Activated CD8-positive, alpha-beta memory T cell treated with anti-CD3 and anti-CD28 coated beads for 1 hour (primary cell): Measurements from ENCODE around the gene CREG2.
"Not testable (repeated sequence)": the region's sequence is repeated elsewhere in the genome, so short reads cannot be mapped to it uniquely, and the experiment has no call there.

Source experiments
- DNase-seq, 2 donors: peaks; one replicate each; pipeline ENCODE4 v3.0.0-alpha.2; 2020; ENCODE audit warnings: low read depth in 1 of 2; ENCODE audit errors: extremely low read depth in 1 of 2

Gene CREG2

DNA sequence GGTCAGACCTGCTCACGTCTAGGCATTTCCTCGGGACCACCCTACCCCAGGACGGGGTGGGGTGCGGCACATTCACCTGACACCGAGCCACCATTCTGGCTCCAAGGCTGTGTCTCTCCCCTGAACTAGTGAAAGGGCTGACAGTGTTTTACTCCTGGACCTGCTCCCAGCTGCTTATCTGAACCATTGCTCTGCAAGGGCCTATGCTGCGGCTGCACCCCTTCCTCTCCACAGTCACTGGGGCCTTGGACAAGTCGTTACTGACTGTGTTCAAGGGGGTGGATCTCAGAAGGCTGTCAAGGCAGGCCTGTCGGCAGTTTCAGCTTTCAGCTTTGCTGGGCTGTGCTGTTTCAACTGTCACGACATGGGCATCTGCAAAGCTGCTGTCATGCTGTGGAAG is 11.7 kb downstream of the CREG2 start:
- no peak for DNase-seq

GRCh38 chr2:101374821-101375561 is 12.3 kb downstream of the CREG2 start:
- DNase-seq = no peak

DNA sequence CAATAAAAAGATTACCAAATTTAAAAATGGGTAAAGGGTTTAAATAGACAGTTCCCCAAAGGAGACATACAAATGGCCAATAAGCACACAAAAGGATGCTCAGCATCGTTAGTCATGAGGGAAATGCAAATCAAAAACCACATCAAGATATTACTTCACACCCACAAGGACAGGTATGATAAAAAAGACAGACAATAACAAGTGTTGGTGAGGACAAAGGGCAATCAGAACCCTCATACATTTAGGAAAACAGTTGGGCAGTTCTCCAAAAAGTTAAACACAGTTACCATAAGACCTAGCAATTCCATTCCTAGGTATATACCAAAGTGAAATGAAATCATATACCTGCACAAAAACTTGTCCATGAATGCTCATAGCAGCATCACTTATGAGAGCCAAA is 14.5 kb downstream of the CREG2 start:
- no peak for DNase-seq

- no peak for DNase-seq
Measured at GRCh38 chr2:101371636-101372035, 15.7 kb downstream of the CREG2 start.

GRCh38 chr2:101369100-101369499 is 18.2 kb downstream of the CREG2 start:
- DNase-seq = no peak

- no peak for DNase-seq
Measured at GRCh38 chr2:101368376-101368775, 18.9 kb downstream of the CREG2 start.

DNA sequence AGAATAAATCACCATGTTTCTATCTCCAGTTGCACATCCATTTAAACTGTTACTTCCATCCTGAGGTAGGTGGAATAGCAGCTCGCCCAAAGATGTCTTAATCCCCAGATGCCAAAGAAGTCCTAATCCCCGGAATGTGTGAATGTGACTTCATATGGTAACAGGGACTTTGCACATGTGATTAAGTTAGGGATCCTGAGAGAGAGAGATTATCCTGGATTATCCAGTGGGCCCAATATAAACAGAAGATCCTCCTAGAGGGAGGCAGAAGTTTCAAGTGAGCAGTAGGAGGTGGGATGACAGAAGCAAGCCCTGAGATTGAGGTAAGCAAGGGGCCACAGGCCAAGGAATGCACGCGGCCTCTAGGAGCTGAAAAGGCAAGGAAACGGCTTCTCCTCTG is 19.8 kb downstream of the CREG2 start:
- DNase-seq = no peak

- DNase-seq = no peak
Measured at GRCh38 chr2:101364878-101365277, 22.4 kb downstream of the CREG2 start.

DNA sequence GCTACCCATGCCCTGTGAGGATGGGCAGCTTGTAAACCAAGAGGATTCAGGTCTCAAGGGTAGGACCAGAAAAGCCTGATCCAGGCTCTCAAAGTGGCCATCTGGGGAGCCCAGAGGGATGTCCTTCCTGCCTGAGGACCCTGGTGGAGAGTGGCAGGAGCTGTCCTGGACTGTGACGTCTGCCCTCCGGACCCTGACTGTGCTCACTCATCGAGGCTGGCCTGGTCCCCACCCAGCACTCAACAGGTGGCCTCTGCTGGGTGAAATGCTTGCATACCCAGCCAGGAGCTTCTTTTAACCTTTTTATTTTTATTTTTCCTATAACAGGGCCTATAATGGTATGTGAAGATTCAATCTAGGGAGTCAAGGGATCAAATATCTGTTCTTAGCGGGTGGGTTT is 24.5 kb downstream of the CREG2 start:
- DNase-seq = no peak

DNA sequence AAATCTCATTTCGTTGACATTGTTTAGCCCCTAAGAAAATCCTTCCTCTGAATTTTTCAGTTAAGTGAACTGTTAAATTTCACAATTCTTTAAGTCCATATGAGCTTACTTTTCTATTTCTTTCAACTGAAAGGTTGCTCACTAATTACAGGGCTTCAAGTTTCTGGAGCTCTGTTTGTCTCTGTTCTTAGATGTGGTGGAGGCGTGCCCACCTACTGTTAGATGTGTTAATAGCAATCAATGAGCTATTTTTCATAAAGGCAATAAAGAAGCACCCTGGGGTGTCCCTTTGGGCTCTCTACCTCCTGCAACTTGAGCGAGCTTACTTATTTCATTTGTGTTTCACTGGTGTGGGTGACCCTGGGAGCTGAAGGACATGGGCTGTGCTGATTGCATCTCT is 25.0 kb downstream of the CREG2 start:
- no peak for DNase-seq

GRCh38 chr2:101361522-101361921 is 25.8 kb downstream of the CREG2 start:
- DNase-seq = no peak

DNA sequence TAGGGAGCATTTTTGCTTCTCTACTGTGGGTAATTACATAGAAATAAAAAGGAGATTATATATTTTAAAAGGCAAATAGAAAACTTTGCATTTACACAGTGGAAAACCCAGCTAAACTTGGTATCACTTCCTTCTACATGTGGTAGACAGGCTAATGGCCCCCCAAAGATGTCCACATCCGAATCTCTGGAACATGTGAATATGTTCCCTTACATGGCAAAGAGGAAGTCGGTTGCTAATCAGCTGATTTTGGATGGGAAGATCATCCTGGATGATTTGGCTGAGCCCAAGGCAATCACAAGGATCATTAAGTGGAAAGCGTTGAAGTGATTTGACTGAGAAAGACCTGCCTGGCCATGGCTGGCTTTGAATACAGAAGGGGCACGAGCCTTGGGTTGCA is 26.2 kb downstream of the CREG2 start:
- DNase-seq = no peak

DNA sequence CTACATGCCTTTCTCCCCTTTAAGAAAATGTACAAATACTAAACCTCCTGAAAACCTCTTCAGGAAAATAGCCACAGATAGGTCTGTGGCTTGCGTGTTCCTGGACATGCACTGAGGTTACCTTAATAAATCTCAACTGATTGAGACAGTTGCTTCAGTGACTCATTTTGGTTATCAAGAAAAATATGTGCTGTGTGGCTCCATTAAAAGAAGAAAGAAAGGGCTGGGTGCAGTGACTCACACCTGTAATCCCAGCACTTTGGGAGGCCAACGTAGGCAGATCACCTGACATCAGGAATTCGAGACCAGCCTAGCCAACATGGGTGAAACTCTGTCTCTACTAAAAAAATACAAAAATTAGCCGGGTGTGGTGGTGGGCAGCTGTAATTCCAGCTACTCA is 27.1 kb downstream of the CREG2 start:
- no peak for DNase-seq

GRCh38 chr2:101359410-101359954 is 27.8 kb downstream of the CREG2 start:
- no peak for DNase-seq

DNA sequence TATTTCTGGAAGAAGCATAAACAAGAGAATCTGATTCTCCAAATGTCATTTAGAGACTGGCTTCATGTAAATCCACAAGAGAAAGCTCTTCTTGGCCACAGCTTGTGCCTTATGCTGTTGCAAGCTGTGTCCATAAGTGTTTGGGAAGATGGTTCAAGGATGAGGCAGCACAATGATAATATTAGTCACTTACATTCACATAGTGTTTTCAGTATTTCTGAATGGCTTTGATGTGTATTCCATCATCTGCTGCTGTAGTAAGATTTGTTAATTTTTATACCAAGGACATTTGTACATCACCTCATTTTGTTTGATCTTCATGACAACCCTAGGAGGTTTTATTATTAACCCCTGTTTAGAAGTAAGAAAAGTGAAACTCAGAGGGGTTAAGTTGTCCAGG is 29.9 kb downstream of the CREG2 start:
- DNase-seq = no peak

- DNase-seq = no peak
Measured at GRCh38 chr2:101356521-101356920, 30.8 kb downstream of the CREG2 start.

- DNase-seq = no peak
Measured at GRCh38 chr2:101356055-101356454, 31.2 kb downstream of the CREG2 start.

GRCh38 chr2:101355401-101356054 is 31.8 kb downstream of the CREG2 start:
- DNase-seq = no peak

DNA sequence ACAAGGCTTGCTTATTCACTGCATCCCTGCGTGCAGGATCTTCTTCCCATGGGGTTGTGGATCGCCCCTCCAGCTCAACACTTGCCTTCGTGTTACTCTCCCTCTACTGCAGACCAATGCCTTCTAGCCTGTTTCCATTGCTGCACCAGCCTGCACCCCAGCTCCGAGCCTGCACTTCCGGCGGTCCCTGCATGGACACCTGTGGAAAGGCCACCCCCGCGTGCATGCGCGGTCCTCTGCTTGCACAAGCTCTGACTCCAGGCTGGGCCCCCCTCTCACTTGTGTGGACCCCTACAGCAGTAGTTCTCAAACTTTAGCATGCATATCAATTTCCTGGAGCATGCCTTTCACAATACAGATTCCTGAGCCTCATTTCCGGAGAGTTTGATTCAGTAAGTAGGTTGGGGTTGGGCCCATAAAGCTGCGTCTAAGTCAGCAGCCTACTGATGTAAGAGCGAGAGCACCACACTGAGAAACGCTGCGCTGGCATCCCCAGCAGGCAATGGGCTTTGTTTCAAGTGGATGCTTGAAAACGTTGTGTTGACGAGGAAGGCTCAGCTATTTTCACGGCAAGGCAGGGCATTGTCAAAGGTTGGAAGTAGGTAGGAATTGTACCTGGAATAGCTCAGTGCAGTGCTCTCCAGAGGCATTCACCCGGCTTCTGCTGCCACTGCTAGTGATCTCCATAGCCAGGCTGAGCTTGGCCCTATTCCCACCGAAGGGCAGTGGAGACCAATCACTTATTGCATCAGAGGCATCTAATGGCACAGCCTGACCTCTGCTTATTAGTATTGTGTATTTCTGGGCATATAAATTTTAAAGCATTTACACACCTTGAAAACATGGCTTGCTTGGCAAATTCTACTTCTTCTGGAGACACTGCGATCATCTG is 32.6 kb downstream of the CREG2 start:
- no peak for DNase-seq

DNA sequence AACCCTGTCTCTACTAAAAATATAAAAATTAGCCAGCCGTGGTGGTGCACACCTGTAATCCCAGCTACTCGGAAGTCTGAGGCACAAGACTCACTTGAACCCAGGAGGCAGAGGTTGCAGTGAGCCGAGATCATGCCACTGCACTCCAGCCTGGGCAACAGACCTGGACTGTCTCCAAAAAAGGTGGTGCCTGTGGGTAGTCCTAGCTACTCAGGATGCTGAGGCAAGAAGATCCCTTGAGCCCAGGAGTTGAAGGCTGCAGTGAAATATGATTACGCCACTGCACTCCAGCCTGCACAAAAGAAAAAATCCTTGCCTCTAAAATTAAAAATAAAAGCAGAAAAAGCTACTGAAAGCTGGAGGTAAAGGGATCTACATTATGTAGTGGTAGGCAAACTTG is 34.7 kb downstream of the CREG2 start:
- not testable (repeated sequence) for DNase-seq

GRCh38 chr2:101351207-101351606 is 36.1 kb downstream of the CREG2 start:
- no peak for DNase-seq
